Smooth muscle cell (in vitro differentiated cells): ENCODE data around the gene TMEM132C. TPM values are rescaled to one million over a fixed set of nuclear protein-coding genes. Genes with fewer than 3 reads are reported as not detected.

ENCODE experiments used
- DNase-seq: peaks from one replicate; lab custom pipeline; 2025; ENCODE audit not compliant: unreplicated experiment; lab: John Stamatoyannopoulos, UW
- H2AFZ ChIP-seq: fragments of 200-600 bp; sonication (generic); 2 replicates; pipeline ENCODE4 v1.6.0; 2016; ENCODE audit warnings: antibody characterized with exemption, low read depth, mild to moderate bottlenecking
- H3F3A ChIP-seq: fragments of 200-600 bp; sonication (generic); 2 replicates; pipeline ENCODE4 v1.6.0; 2017; ENCODE audit warnings: antibody characterized with exemption, low read depth
- H3K27ac ChIP-seq: fragments of 200-600 bp; sonication (generic); 2 replicates; pipeline ENCODE4 v1.5.1; 2016; ENCODE audit warnings: low read depth, mild to moderate bottlenecking
- H3K27me3 ChIP-seq: fragments of 200-600 bp; sonication (generic); 2 replicates; pipeline ENCODE4 v1.6.1; 2016; ENCODE audit warnings: low read depth, mild to moderate bottlenecking
- H3K36me3 ChIP-seq: fragments of 200-600 bp; sonication (generic); 2 replicates; pipeline ENCODE4 v1.5.1; 2016; ENCODE audit warnings: low read depth
- H3K4me1 ChIP-seq: fragments of 200-600 bp; sonication (generic); 2 replicates; pipeline ENCODE4 v1.5.1; 2016; ENCODE audit warnings: low read depth
- H3K4me2 ChIP-seq: fragments of 200-600 bp; sonication (generic); 2 replicates; pipeline ENCODE4 v1.6.0; 2016; ENCODE audit warnings: mild to moderate bottlenecking
- H3K4me3 ChIP-seq: fragments of 200-600 bp; sonication (generic); 2 replicates; pipeline ENCODE4 v1.5.1; 2016; ENCODE audit warnings: mild to moderate bottlenecking
- H3K79me2 ChIP-seq: fragments of 200-600 bp; sonication (generic); 2 replicates; pipeline ENCODE4 v1.6.0; 2016; ENCODE audit warnings: low read depth, mild to moderate bottlenecking
- H3K9ac ChIP-seq: fragments of 200-600 bp; sonication (generic); 2 replicates; pipeline ENCODE4 v1.6.0; 2016; ENCODE audit warnings: low read depth
- H3K9me3 ChIP-seq: fragments of 200-600 bp; sonication (generic); replicated peaks from 2 replicates; pipeline ENCODE4 v1.5.1; 2016; ENCODE audit warnings: low read depth
- H4K20me1 ChIP-seq: fragments of 200-600 bp; sonication (generic); 2 replicates; pipeline ENCODE4 v1.6.0; 2016; ENCODE audit warnings: low read depth
- CTCF ChIP-seq: fragments of 200-600 bp; sonication (generic); IDR thresholded peaks from 2 replicates; pipeline ENCODE4 v1.5.1; 2017; ENCODE audit warnings: borderline replicate concordance, mild to moderate bottlenecking, antibody characterized with exemption; ENCODE audit not compliant: insufficient read depth, poor library complexity, severe bottlenecking
- WGBS: methylation state at CpG from one replicate; pipeline ENCODE4 v1.1.7; 2016; ENCODE audit warnings: low lambda C conversion rate; 5-methylcytosine and 5-hydroxymethylcytosine counted together
- polyA plus RNA-seq: library from polyadenylated mRNA; unstranded; fragments of >200 nt; fragmentation: Nextera tagmentation; extraction: Ambion mirVana; gene quantifications from 2 replicates; pipeline ENCODE4 v1.2.1, GENCODE V29; 2016
- total RNA-seq: library from RNA; depleted of rRNA; stranded (reverse); fragments of >200 nt; gene quantifications from 2 replicates; pipeline ENCODE4 v1.2.3, GENCODE V29; 2014

The TMEM132C gene
- total and polyA plus RNA-seq, 2 experiments from 2014 or later = 0.49 to 0.77 TPM

- TF ChIP-seq CTCF = no peak
- H3K4me2 ChIP-seq = no peak overlapping the region
- H3K4me3 ChIP-seq = no peak overlapping the region
- DNase-seq = no peak
- H3K27me3 ChIP-seq = no peaks in the 10 kb centered on the region
- H3K4me1 ChIP-seq = no peaks in the 10 kb centered on the region
- H4K20me1 ChIP-seq = no peaks in the 10 kb centered on the region
- no peaks in the 10 kb centered on the region for H3K79me2 ChIP-seq
- no peaks in the 10 kb centered on the region for H3K36me3 ChIP-seq
- no peak overlapping the region for H3K9ac ChIP-seq
- H3K9me3 ChIP-seq = no peaks in the 10 kb centered on the region
- H3K27ac ChIP-seq = no peak overlapping the region
- no peak overlapping the region for H2AFZ ChIP-seq
- 92% methylated on average over 6 of the region's 6 CpGs for WGBS
- H3F3A ChIP-seq = no peaks in the 10 kb centered on the region
Observed at GRCh38 chr12:128626808-128627320, 359.9 kb downstream of the TMEM132C start.

GRCh38 chr12:128627659-128628058 lies 360.7 kb downstream of the TMEM132C start:
- no peaks in the 10 kb centered on the region for H3K9me3 ChIP-seq
- no peak overlapping the region for H3K4me3 ChIP-seq
- WGBS = 89% methylated on average over 9 of the region's 9 CpGs
- no peaks in the 10 kb centered on the region for H3K36me3 ChIP-seq
- no peak for TF ChIP-seq CTCF
- no peak overlapping the region for H2AFZ ChIP-seq
- H3K27me3 ChIP-seq = no peaks in the 10 kb centered on the region
- no peak for DNase-seq
- no peak overlapping the region for H3K27ac ChIP-seq
- H3K79me2 ChIP-seq = no peaks in the 10 kb centered on the region
- no peak overlapping the region for H3K9ac ChIP-seq
- H3K4me1 ChIP-seq = no peaks in the 10 kb centered on the region
- H3K4me2 ChIP-seq = no peak overlapping the region
- H3F3A ChIP-seq = no peaks in the 10 kb centered on the region
- no peaks in the 10 kb centered on the region for H4K20me1 ChIP-seq

- H2AFZ ChIP-seq = no peak overlapping the region
- 98% methylated on average over 4 of the region's 4 CpGs for WGBS
- no peaks in the 10 kb centered on the region for H3F3A ChIP-seq
- no peak overlapping the region for H3K4me2 ChIP-seq
- no peaks in the 10 kb centered on the region for H3K36me3 ChIP-seq
- H3K9ac ChIP-seq = no peak overlapping the region
- no peaks in the 10 kb centered on the region for H3K27me3 ChIP-seq
- TF ChIP-seq CTCF = no peak
- H3K4me1 ChIP-seq = no peaks in the 10 kb centered on the region
- no peak overlapping the region for H3K4me3 ChIP-seq
- no peak overlapping the region for H3K27ac ChIP-seq
- no peaks in the 10 kb centered on the region for H3K79me2 ChIP-seq
- no peaks in the 10 kb centered on the region for H4K20me1 ChIP-seq
- no peak for DNase-seq
- H3K9me3 ChIP-seq = no peaks in the 10 kb centered on the region
Observed at GRCh38 chr12:128629979-128630378, 363.0 kb downstream of the TMEM132C start.

- Histone ChIP-seq H3K9me3 (no peaks in the 10 kb centered on the region), H3F3A (no peaks in the 10 kb centered on the region), H3K4me1 (peaks cover 11% of the 10 kb centered on the region), H4K20me1 (no peaks in the 10 kb centered on the region), H3K36me3 (no peaks in the 10 kb centered on the region), H3K9ac (no peak overlapping the region), H2AFZ (no peak overlapping the region), H3K4me3 (no peak overlapping the region), H3K27me3 (no peaks in the 10 kb centered on the region), H3K4me2 (no peak overlapping the region), H3K27ac (no peak overlapping the region), H3K79me2 (no peaks in the 10 kb centered on the region)
- 85% methylated on average over 7 of the region's 7 CpGs for WGBS
- no peak for TF ChIP-seq CTCF
- DNase-seq = no peak
Observed at GRCh38 chr12:128637642-128638606, 371.0 kb downstream of the TMEM132C start.
